H1 (cell line): ENCODE results near the gene TBC1D2B. TPM values are rescaled to one million over a fixed set of nuclear protein-coding genes. Genes with fewer than 3 reads are reported as not detected.

ENCODE experiments used
- CTBP2 ChIP-seq: IDR thresholded peaks from 2 replicates; pipeline ENCODE4 v1.7.0; 2011; ENCODE audit warnings: borderline replicate concordance, mild to moderate bottlenecking, moderate library complexity, mixed read lengths, low read length; ENCODE audit not compliant: insufficient read depth, insufficient read length
- polyA plus RNA-seq, 7 experiments: library from polyadenylated mRNA; depleted of rRNA in 3 of 7; stranded (reverse) in 5 of 7; unstranded in 2 of 7; fragments of >200 nt in 5 of 7; fragments of 200-250 nt in 2 of 7; gene quantifications; 1 replicate in 5 of 7; 2 replicates in 1 of 7; 4 replicates in 1 of 7; pipeline versions ENCODE4 v1.2.1 to v1.2.3, GENCODE V29; 2011 to 2013; ENCODE audit warnings: missing spikeins in 2 of 7, mixed read lengths in 2 of 7
- total RNA-seq: library from RNA; stranded (reverse); fragmentation: NEBNext Ultra II Directional; extraction: Animal tissue kit (Norgen Biotek cat#: 25700); gene quantifications from 2 replicates; pipeline ENCODE4 v1.2.1, GENCODE V29; 2021

TBC1D2B gene
- total and polyA plus RNA-seq, 2 of the 8 experiments (the other 6 are each of a cell fraction or from before 2014, with no cell fraction given), result 11.9 to 19.5 TPM

DNA sequence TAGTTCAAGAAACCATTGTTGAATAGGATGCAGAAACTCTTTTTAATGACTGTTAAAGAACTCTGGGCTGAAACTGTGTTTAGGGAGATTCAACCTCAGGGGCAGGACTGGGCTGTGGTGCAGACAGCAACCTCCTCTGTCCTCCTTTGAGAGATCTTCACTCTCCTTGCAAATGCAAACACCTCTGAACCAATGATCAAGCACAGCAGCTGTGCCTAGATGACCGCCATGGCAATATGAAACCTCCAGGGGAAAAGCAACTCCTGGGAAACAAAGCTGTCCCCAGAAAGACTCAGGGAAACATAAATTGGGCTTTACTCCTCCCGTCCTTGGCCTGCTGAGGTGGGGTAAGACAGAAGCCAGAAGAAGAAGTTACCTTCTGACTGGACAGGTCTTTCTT is 52.6 kb downstream of the TBC1D2B start (continued):
- TF ChIP-seq CTBP2, result no peak
